ENCODE data around the gene SMG9. TPM values are rescaled to one million over a fixed set of nuclear protein-coding genes. Genes with fewer than 3 reads are reported as not detected.
"Not testable (repeated sequence)": the region's sequence is repeated elsewhere in the genome, so short reads cannot be mapped to it uniquely, and the experiment has no call there.

The SMG9 gene
- total RNA-seq, 1 experiment from 2014 or later: 18.3 TPM

DNA sequence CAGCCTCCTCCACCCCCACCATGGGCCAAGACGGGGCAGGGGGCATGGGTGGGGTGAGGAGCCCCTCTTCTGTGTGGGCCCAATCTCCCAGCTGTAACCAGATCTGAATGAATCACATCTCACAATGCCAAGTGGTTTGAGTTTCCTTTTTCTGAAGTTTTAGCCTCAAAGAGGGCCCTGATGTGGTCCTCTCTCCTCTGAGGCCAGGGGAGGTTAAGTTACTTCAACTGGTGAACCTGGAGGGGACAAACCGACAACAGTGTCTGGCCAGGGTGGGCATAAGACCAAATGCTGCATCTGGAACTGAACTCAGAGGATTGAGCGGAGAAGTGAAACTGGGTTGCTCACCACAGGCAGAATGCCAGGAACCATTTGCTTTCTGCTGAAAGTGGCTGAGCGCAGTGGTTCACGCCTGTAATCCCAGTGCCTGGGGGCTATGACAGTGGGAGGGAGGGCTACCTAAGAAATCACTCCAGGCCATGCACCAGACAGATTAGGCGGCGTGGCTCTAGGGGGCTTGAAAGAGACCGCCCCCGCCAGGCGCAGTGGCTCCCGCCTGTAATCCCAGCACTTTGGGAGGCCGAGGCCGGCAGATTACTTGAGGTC is 54.3 kb downstream of the SMG9 start:
- in situ Hi-C loops (cut with HindIII; ENCODE audit: low sequenced_read_pairs): no loop called here
- no peak for DNase-seq (ENCODE audit: low spot score)

DNA sequence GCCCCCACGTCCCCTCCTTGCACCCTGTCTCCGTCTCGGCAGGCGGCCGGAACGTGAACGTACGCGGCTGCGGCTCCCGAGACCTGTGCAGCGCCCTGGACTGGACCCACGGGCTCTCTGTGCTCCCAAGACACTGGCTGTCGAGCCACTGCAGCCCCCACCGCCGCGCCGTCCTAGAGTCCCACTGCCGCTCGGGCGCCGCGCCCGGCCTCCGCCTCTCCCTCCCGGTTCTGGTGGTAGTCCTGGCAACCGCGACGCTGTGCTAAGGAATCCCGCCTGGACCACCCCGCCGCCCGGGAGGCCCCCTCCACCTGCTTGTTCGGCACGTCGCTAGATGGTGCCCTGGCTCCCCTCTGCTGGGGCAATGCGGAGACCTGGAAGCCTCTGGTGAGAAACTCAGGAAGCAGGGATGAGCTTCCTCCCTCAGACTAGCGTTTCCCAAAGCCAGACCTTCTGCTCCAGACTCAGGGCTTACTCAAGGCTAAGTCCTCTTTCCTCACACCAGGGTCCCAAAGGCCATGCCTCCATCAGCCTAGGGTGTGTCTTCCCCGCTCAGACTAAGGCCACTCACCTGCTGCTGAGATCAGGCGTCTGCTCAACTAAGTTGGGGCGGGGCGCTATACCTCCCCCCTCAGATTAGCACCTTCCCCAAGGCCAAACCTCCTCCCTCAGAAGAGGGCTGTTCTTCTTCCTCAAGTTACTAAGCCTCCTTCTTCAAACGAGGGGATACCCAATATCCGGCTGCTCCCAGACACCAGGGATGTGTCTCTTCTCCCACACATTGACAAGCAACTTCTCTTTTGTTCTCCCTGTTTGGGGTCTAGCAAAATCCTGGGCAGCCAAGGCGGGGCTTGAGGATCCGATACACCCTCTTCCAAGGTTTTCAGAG is 55.0 kb downstream of the SMG9 start:
- in situ Hi-C loops (cut with HindIII; ENCODE audit: low sequenced_read_pairs): no loop called here
- no peak for DNase-seq (ENCODE audit: low spot score)

DNA sequence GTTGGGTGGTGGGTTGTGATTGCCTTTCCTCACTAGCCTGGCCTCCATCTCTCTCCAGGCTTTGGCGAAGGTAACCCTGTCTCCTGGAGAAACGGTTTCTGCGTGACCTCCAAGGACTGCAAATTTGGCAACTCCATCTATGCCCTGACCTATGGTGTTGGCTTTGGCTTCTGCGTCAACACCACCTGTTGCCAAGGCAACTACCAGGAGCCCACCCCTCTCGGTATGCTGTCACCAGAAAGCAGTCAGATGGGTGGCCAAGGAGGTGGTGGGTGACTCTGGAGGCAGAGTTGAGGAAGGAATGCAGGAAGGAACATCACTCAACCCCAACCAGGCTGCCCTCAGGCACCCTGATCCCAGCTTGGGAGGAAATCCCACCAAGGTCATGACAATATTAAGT is 57.5 kb downstream of the SMG9 start:
- in situ Hi-C loops (cut with HindIII; ENCODE audit: low sequenced_read_pairs): no loop called here
- DNase-seq (ENCODE audit: low spot score): no peak

DNA sequence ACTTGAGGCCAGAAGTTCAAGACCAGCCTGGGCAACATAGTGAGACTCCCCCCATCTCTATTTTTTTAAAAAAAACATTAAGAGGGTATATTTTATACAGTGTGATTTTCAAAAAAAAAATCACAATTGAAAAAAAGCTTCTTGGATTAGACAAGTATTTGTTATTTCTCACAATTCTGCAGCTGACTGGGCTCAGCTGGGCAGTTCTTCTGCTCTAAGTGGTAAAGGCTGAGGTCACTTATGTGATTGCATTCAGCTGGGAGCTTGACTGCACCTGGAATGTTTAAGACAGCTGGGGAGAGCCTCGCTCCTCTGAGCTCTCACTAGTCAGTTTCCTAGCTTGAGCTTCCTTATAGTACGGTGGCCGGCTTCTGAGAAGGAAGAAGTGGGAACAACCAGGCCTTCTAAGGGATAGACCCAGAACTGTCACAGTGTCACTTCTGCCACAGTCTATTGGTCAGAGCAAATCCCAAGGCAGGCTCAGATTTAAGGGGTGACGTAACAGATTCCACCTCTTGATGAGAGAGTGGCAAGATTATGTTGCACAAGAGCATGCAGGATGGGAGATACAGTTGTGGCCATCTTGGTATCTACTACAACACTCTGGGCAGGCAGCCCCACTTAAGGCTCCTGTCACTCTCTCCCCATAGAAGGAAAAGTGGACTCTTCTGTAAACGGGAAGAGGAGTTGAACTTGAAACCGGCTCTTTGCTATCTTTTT is 58.6 kb downstream of the SMG9 start:
- in situ Hi-C loops (cut with HindIII; ENCODE audit: low sequenced_read_pairs): no loop called here
- DNase-seq (ENCODE audit: low spot score): no peak

DNA sequence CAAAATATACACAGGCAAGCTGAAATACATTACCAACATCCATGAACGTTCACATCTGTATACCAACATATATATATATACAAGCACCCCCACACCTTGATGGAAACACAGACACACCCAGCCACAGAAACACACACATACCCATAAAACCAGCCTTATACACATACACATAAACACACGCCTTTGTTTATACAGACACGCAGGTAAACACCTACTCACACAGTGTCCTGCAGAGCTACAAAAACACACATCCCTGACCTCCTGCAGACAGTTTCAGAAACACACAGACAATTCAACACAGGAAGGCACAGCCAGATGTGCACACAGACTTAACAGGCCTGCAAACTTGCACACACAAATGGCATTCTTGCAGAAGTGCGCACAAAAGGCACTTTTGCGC is 60.2 kb downstream of the SMG9 start:
- DNase-seq (ENCODE audit: low spot score): no peak
- in situ Hi-C loops (cut with HindIII; ENCODE audit: low sequenced_read_pairs): no loop called here

DNA sequence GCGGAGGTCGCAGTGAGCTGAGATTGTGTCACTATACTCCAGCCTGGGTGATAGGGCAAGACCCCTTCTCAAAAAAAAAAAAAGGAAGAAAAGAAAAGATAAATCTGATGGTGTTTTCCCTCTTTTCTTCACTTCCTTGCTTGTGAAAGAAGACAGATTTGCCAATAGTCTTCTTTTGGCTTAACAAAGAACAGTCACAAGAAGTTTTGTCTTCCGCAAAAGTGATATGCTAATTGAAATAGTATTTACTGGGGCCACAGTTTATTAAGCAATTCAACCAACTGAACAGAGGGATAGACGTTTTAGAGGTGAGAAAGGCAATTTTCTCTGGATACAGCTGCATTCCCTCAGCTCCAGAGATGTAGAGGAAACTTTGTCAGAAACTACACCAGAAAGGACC is 61.9 kb downstream of the SMG9 start:
- in situ Hi-C loops (cut with HindIII; ENCODE audit: low sequenced_read_pairs): no loop called here

DNA sequence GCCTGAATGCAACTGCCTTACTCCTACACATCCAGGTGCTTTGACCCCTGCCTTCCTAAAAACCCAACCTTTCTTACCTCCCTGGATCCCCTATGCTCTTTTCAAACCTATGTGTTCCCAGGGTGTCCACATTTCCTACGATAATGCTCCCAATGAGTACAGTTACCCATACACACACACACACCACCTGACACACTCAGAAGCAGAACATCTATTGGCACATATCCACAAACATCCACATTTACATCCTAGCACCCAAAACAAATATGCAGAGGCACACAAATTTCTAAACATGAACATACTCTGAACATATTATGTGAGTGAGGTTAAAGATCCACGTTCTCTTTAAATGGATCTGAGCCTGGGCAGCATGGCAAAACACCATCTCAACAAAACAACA is 62.4 kb downstream of the SMG9 start:
- in situ Hi-C loops (cut with HindIII; ENCODE audit: low sequenced_read_pairs): no loop called here
- no peak for DNase-seq (ENCODE audit: low spot score)

More for the DNA sequence above, 61.9 kb downstream of the SMG9 start:
- DNase-seq (ENCODE audit: low spot score): no peak

DNA sequence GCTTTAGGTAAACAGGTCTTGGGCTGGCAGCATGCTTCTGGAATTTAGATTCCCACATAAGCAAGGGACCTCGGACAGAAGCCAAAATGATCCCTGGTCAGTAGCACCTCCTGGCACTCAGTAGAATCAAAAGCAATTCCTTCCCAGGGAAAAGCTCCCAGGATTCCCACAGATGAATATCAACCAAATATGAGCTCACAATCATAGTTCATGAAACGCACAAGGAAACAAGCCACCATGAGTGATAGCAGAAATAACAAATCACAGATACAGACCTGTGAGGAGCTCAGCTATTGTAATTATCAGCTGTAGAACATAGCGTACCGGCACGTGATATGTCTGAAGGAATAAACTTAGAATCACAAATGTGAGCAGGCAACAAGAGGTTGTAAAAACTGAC is 63.0 kb downstream of the SMG9 start:
- no peak for DNase-seq (ENCODE audit: low spot score)
- in situ Hi-C loops (cut with HindIII; ENCODE audit: low sequenced_read_pairs): no loop called here

DNA sequence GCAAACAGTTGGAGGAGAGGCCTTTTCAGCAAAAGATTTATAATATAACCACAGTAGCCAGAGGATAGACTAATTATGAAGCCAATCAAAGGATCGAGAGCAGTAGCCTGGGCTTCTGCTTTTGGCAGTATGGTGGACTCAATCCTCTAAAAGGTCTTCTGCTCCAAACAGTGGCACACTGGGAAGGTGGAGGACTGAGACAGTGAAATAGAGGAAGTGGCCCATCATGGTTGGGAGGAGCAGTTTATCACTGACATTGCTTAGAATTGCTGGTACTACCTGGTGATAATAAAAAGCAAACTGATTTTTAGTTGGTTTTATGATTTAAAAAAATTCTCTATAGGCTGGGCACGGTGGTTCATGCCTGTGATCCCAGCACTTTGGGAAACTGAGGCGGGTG is 63.9 kb downstream of the SMG9 start:
- DNase-seq (ENCODE audit: low spot score): no peak
- in situ Hi-C loops (cut with HindIII; ENCODE audit: low sequenced_read_pairs): no loop called here

DNA sequence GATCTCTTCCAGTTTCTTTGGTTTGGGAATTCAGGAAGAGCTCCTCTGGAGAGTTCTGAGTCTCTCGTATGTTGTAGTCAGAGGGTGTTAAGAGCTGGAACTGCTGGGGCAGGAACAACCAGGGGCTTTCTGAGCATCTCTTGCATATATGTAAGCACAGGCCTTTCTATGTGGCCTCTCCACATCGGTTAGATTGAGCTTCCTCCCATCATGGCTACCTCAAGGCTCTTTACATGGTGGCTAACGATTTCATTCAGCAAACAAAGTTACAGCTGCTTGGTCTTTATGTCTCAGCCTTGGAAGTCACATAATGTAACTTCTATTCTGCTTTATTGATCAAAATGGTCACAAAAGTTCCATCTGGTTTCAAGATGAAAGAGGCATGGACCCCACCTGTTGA is 64.3 kb downstream of the SMG9 start:
- in situ Hi-C loops (cut with HindIII; ENCODE audit: low sequenced_read_pairs): no loop called here
- no peak for DNase-seq (ENCODE audit: low spot score)

DNA sequence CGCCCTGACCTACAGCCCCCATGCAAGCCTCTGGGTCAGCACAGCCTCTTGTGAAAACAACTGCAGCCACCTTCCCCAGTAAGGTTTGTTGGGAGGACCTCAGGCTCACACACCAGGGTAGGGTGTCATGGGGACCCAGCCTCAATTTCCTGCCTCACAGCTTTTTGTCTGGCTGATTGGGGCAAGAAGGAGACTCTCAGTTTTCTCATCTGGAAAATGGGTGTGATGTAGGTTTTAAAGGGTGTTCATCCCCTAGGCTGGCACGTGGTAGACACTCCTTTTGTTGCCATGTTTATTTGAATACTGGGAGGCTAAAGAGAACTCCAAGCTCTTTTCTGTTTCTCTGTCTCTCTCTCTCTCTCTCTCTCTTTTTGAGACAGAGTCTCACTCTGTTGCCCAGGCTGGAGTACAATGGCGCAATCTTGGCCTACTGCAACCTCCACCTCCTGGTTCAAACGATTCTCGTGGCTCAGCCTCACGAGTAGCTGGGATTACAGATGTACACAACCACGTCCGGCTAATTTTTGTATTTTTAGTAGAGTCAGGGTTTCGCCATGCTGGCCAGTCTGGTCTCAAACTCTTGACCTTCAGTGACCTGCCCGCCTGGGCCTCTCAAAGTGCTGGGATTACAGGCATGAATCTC is 66.6 kb downstream of the SMG9 start:
- DNase-seq (ENCODE audit: low spot score): no peak
- in situ Hi-C loops (cut with HindIII; ENCODE audit: low sequenced_read_pairs): no loop called here

DNA sequence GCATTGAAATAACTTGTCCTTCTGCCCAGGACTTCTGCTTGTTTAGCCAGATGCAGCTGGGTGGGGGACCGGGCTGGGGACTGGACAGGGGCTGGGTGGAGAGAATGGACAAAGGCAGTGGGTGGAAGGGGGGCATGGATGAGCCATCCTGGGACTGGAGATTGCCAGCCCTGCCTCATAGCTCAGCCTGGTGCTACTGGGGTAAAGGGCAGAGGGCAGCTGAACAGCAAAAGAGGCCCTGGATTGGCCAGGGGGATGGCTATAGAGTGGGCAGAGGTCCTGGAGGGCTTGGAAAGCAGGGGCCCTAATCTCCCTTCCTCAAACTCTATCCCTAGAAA is 67.1 kb downstream of the SMG9 start:
- no peak for DNase-seq (ENCODE audit: low spot score)
- in situ Hi-C loops (cut with HindIII; ENCODE audit: low sequenced_read_pairs): no loop called here

DNA sequence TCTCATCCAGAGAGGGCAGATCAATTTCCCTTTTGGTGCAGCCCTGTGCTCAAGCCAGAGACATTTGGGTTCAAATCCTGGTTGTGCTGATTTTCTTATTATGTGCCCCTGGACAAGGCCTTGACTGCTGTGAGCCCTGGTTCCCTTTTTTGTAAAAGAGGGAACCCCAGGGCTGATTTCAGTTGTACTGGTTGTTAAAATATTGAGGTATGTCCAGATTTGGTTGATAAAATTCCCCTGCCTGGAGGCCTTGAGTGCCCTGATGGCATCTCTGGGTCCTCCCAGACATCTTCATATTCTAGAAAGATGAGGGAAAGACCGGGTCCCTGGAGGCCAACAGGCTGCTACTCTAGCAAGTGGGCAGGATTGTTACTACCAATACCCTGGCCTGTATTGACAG is 70.4 kb downstream of the SMG9 start:
- in situ Hi-C loops (cut with HindIII; ENCODE audit: low sequenced_read_pairs): no loop called here
- no peak for DNase-seq (ENCODE audit: low spot score)

DNA sequence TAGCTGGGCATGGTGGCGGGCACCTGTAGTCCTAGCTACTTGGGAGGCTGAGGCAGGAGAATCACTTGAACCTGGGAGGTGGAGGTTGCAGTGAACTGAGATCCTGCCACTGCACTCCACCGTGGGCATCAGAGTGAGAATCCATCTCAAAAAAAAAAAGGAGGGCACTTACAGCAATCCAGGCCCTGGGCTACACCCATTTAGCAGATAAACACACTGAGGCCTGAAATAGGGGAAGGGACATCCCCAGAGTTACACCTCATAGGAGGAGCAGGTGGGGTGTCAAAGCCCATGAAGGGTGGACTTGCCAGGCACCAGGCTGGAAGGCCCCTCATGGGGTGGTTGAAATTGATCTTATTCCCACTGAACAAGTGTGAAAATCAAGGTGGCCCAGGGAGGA is 70.9 kb downstream of the SMG9 start:
- in situ Hi-C loops (cut with HindIII; ENCODE audit: low sequenced_read_pairs): no loop called here
- no peak for DNase-seq (ENCODE audit: low spot score)

DNA sequence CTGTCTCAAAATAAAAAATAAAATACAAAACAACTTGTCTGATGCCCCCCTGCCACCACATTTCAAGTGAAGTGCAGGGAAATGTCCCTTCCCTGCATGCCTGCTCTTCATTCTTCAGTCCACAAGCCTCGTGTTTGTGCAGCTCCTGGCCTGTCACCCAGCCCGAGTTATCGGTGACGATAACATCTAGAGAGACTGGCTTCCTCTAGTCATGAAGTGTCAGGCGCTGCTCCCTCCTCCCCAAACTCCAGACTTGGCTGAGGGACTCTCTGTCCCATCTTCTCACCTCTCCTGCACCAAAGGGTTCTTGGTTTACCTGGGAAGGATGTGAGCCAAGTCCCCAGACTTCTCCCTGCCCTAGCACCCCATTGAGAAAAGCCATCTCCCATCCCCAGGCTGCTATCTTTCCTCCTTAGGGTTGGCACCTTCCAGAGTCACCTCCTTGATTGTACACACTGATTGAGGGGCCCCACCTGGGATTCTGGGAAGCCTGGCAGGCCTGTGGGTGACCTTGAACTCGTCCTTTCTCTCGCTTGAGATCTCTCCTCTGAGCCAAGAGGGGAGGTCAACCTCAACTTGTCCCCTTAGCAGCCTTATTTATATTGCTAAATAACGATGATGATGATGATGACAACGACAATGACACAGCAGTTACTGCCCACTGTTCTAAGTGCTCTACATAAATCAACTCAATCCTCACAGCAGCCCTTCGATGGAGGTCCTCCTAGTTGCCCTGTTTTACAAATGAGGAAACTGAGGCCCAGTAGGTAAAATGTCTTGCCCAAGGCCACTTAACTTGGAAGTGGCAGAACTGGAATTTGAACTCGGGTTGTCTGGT is 71.7 kb downstream of the SMG9 start:
- in situ Hi-C loops (cut with HindIII; ENCODE audit: low sequenced_read_pairs): no loop called here

DNA sequence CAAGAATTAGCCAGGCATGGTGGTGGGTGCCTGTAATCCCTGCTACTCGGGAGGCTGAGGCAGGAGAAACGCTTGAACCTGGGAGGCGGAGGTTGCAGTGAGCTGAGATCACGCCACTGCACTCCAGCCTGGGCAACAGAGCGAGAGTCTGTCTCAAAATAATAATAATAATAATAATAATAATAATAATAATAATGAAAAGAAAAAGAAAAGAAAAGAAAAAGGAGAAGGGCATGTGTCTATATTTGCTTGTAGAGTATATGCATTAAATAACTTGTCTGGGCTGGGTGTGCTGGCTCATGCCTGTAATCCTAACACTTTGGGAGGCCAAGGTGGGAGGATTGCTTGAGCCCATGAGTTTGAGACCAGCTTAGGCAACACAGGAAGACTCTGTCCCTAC is 72.5 kb downstream of the SMG9 start:
- DNase-seq (ENCODE audit: low spot score); in situ Hi-C loops (cut with HindIII; ENCODE audit: low sequenced_read_pairs): not testable (repeated sequence)

More for the DNA sequence above, 71.7 kb downstream of the SMG9 start:
- no peak for DNase-seq (ENCODE audit: low spot score)

DNA sequence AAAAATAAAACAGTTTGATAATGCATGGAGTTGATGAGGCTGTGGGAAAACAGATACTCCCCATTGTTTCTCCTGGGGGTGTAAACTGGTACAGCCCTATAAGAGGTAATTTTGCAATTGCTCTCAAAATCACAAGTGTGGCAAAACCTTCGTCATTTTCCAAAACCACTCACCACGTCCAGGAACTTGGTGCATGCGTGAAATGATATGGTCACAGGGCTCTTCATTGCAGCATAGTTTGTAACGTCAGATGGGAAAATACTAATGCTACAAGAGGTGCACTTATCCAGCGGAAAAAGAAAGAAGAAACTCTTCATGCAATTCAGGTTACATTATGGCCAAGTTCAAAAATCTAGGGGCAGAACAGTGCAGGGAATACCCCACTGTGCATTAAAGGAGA is 72.9 kb downstream of the SMG9 start:
- in situ Hi-C loops (cut with HindIII; ENCODE audit: low sequenced_read_pairs): no loop called here
- DNase-seq (ENCODE audit: low spot score): no peak

DNA sequence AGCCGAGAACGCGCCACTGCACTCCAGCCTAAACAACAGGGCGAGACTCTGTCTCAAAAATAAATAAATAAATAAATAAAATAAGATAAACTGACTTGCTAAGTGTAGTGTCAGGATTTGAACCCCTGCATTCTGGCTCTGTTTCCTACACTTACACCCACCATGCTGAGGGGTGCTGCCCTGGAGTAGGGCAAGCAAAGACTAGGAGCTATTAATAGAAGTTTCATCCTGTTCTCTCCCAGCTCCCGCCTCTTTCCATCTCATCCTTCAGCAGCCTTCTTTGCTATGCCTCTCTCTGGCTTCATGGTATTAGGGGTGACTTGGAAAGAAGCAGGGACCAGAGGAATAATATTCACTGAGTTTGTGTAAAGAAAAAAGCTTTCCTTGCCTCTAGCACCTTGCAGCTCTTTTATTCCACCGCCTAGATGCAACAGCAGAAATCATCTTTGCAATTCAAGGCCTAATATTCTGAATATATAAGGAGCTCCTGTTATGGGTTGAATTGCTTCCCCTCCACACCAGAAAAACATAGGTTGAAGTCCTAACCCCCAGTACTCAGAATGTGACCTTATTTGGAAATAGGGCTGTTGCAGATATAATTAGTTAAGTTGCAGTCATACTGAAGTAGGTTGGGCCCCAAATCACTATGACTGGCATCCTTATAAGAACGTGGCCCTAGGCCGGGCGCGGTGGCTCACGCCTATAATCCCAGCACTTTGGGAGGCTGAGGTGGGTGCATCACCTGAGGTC is 76.1 kb downstream of the SMG9 start:
- in situ Hi-C loops (cut with HindIII; ENCODE audit: low sequenced_read_pairs): no loop called here
- DNase-seq (ENCODE audit: low spot score): no peak
